Smooth muscle cell (in vitro differentiated cells): ENCODE results near the gene TXNDC11. TPM values are rescaled to one million over a fixed set of nuclear protein-coding genes. Genes with fewer than 3 reads are reported as not detected.

Source experiments
- DNase-seq: peaks from one replicate; lab custom pipeline; 2025; ENCODE audit not compliant: unreplicated experiment; lab: John Stamatoyannopoulos, UW
- H2AFZ ChIP-seq: fragments of 200-600 bp; sonication (generic); 2 replicates; pipeline ENCODE4 v1.6.0; 2016; ENCODE audit warnings: antibody characterized with exemption, low read depth, mild to moderate bottlenecking
- H3F3A ChIP-seq: fragments of 200-600 bp; sonication (generic); 2 replicates; pipeline ENCODE4 v1.6.0; 2017; ENCODE audit warnings: antibody characterized with exemption, low read depth
- H3K27ac ChIP-seq: fragments of 200-600 bp; sonication (generic); 2 replicates; pipeline ENCODE4 v1.5.1; 2016; ENCODE audit warnings: low read depth, mild to moderate bottlenecking
- H3K27me3 ChIP-seq: fragments of 200-600 bp; sonication (generic); 2 replicates; pipeline ENCODE4 v1.6.1; 2016; ENCODE audit warnings: low read depth, mild to moderate bottlenecking
- H3K36me3 ChIP-seq: fragments of 200-600 bp; sonication (generic); 2 replicates; pipeline ENCODE4 v1.5.1; 2016; ENCODE audit warnings: low read depth
- H3K4me1 ChIP-seq: fragments of 200-600 bp; sonication (generic); 2 replicates; pipeline ENCODE4 v1.5.1; 2016; ENCODE audit warnings: low read depth
- H3K4me2 ChIP-seq: fragments of 200-600 bp; sonication (generic); 2 replicates; pipeline ENCODE4 v1.6.0; 2016; ENCODE audit warnings: mild to moderate bottlenecking
- H3K4me3 ChIP-seq: fragments of 200-600 bp; sonication (generic); 2 replicates; pipeline ENCODE4 v1.5.1; 2016; ENCODE audit warnings: mild to moderate bottlenecking
- H3K79me2 ChIP-seq: fragments of 200-600 bp; sonication (generic); 2 replicates; pipeline ENCODE4 v1.6.0; 2016; ENCODE audit warnings: low read depth, mild to moderate bottlenecking
- H3K9ac ChIP-seq: fragments of 200-600 bp; sonication (generic); 2 replicates; pipeline ENCODE4 v1.6.0; 2016; ENCODE audit warnings: low read depth
- H3K9me3 ChIP-seq: fragments of 200-600 bp; sonication (generic); replicated peaks from 2 replicates; pipeline ENCODE4 v1.5.1; 2016; ENCODE audit warnings: low read depth
- H4K20me1 ChIP-seq: fragments of 200-600 bp; sonication (generic); 2 replicates; pipeline ENCODE4 v1.6.0; 2016; ENCODE audit warnings: low read depth
- CTCF ChIP-seq: fragments of 200-600 bp; sonication (generic); IDR thresholded peaks from 2 replicates; pipeline ENCODE4 v1.5.1; 2017; ENCODE audit warnings: borderline replicate concordance, mild to moderate bottlenecking, antibody characterized with exemption; ENCODE audit not compliant: insufficient read depth, poor library complexity, severe bottlenecking
- WGBS: methylation state at CpG from one replicate; pipeline ENCODE4 v1.1.7; 2016; ENCODE audit warnings: low lambda C conversion rate; 5-methylcytosine and 5-hydroxymethylcytosine counted together
- polyA plus RNA-seq: library from polyadenylated mRNA; unstranded; fragments of >200 nt; fragmentation: Nextera tagmentation; extraction: Ambion mirVana; gene quantifications from 2 replicates; pipeline ENCODE4 v1.2.1, GENCODE V29; 2016
- total RNA-seq: library from RNA; depleted of rRNA; stranded (reverse); fragments of >200 nt; gene quantifications from 2 replicates; pipeline ENCODE4 v1.2.3, GENCODE V29; 2014

Gene TXNDC11
- total and polyA plus RNA-seq, 2 experiments from 2014 or later = 27.3 to 30.8 TPM

GRCh38 chr16:11756248-11756647 is 13.6 kb upstream of the TXNDC11 start:
- Histone ChIP-seq H2AFZ (no peak overlapping the region), H3K27me3 (no peaks in the 10 kb centered on the region), H3K4me2 (no peak overlapping the region), H3K9ac (no peak overlapping the region), H3K4me1 (no peaks in the 10 kb centered on the region), H3K4me3 (no peak overlapping the region), H3F3A (peaks cover 18% of the 10 kb centered on the region), H3K27ac (no peak overlapping the region), H3K9me3 (no peaks in the 10 kb centered on the region), H3K79me2 (no peaks in the 10 kb centered on the region), H4K20me1 (peaks cover 50% of the 10 kb centered on the region), H3K36me3 (peaks cover 30% of the 10 kb centered on the region)
- no peak for DNase-seq
- no peak for TF ChIP-seq CTCF
- WGBS = 99% methylated on average over 3 of the region's 3 CpGs

DNA sequence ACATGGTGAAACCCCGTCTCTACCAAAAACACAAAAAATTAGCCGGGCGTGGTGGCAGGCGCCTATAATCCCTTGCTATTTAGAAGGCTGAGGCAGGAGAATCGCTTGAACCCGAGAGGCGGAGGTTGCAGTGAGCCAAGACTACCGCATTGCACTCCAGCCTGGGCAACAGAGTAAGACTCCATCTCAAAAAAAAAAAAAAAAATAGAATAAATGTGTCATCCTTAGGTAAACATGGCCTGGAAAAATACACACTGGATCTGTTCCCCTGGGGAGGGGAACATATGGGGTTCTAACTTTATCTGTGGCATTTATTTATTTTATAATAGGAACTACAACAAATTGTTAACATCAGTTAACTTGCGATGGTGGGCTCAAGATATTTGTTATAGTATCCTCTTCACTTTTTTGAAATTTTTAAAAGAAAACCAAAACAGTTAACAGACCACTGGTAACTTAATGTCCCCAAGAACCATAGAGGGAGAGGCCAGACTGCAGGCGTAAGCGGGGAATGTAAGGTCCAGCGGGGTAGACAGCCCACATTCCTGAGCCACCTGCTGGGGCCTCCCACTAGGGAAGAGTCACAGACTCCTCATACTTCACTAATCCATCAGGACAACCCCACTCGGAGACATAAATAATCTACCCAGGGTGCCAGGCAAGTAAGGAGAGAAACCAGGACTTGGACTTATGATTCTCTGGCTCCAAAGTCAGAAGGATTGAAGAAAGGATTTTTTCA is 12.5 kb upstream of the TXNDC11 start:
- no peaks in the 10 kb centered on the region for H3K4me1 ChIP-seq
- H2AFZ ChIP-seq = no peak overlapping the region
- H3K36me3 ChIP-seq = peaks cover 30% of the 10 kb centered on the region
- DNase-seq = no peak
- no peak overlapping the region for H3K4me2 ChIP-seq
- no peak overlapping the region for H3K9ac ChIP-seq
- H3K27ac ChIP-seq = no peak overlapping the region
- WGBS = 89% methylated on average over 13 of the region's 13 CpGs
- no peaks in the 10 kb centered on the region for H3K27me3 ChIP-seq
- no peaks in the 10 kb centered on the region for H3K79me2 ChIP-seq
- TF ChIP-seq CTCF = no peak
- H4K20me1 ChIP-seq = peaks cover 50% of the 10 kb centered on the region
- peaks cover 18% of the 10 kb centered on the region for H3F3A ChIP-seq
- no peak overlapping the region for H3K4me3 ChIP-seq
- no peaks in the 10 kb centered on the region for H3K9me3 ChIP-seq

- no peak for DNase-seq
- WGBS = 96% methylated on average over 3 of the region's 3 CpGs
- Histone ChIP-seq H3K27me3 (no peaks in the 10 kb centered on the region), H3K4me2 (no peak overlapping the region), H3F3A (peaks cover 11% of the 10 kb centered on the region), H3K79me2 (no peaks in the 10 kb centered on the region), H3K36me3 (peaks cover 27% of the 10 kb centered on the region), H3K27ac (no peak overlapping the region), H3K4me1 (no peaks in the 10 kb centered on the region), H3K9me3 (no peaks in the 10 kb centered on the region), H3K4me3 (no peak overlapping the region), H4K20me1 (peaks cover 32% of the 10 kb centered on the region), H3K9ac (no peak overlapping the region), H2AFZ (no peak overlapping the region)
- TF ChIP-seq CTCF = no peak
These were observed 10.2 kb upstream of the TXNDC11 start for GRCh38 chr16:11752856-11753255.

DNA sequence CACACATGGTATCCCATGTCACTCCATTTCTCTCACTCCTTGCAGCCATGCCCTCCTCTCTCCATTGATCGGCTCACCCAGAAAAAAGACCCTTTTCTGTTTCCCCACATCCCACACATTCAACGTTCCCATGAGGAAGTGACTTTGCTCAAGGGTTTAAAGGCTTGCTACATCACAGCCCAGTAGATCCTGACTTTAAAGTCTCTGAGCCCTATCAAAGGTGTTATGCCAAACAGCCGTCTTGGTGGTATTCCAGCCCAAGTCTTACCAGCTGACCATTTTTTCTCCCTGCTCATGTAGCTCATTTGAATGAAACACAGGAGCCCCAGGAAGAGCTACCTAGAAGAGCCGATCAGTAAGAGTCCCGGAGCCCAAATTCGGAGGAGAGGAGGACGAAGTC is 7.4 kb upstream of the TXNDC11 start:
- Histone ChIP-seq H3F3A (peaks cover 10% of the 10 kb centered on the region), H3K79me2 (no peaks in the 10 kb centered on the region), H3K4me1 (no peaks in the 10 kb centered on the region), H3K27me3 (no peaks in the 10 kb centered on the region), H3K9me3 (no peaks in the 10 kb centered on the region), H3K36me3 (peaks cover 22% of the 10 kb centered on the region), H3K4me3 (no peak overlapping the region), H4K20me1 (peaks cover 4% of the 10 kb centered on the region), H3K4me2 (no peak overlapping the region), H3K9ac (no peak overlapping the region), H2AFZ (no peak overlapping the region), H3K27ac (no peak overlapping the region)
- 98% methylated on average over 7 of the region's 7 CpGs for WGBS
- no peak for DNase-seq
- no peak for TF ChIP-seq CTCF
